Hepatocyte (in vitro differentiated cells): ENCODE measurements around the gene CYP4Z1. TPM values are rescaled to one million over a fixed set of nuclear protein-coding genes. Genes with fewer than 3 reads are reported as not detected.
"Not testable (repeated sequence)": the region's sequence is repeated elsewhere in the genome, so short reads cannot be mapped to it uniquely, and the experiment has no call there.

Source experiments
- DNase-seq: peaks from one replicate; pipeline ENCODE4 v3.0.0-alpha.2; 2016; ENCODE audit warnings: low spot score
- H2AFZ ChIP-seq: fragments of 200-600 bp; sonication (generic); 2 replicates; pipeline ENCODE4 v1.6.0; 2016; ENCODE audit warnings: antibody characterized with exemption, mild to moderate bottlenecking
- H3K27ac ChIP-seq: fragments of 200-600 bp; sonication (generic); 2 replicates; pipeline ENCODE4 v1.5.1; 2016; ENCODE audit warnings: mild to moderate bottlenecking
- H3K27me3 ChIP-seq: fragments of 200-600 bp; sonication (generic); 2 replicates; pipeline ENCODE4 v1.6.1; 2016
- H3K36me3 ChIP-seq: fragments of 200-600 bp; sonication (generic); replicated peaks from 2 replicates; pipeline ENCODE4 v1.5.1; 2016; ENCODE audit warnings: low read depth; ENCODE audit not compliant: insufficient read depth
- H3K4me1 ChIP-seq: fragments of 200-600 bp; sonication (generic); 2 replicates; pipeline ENCODE4 v1.5.1; 2016; ENCODE audit warnings: mild to moderate bottlenecking, moderate library complexity; ENCODE audit not compliant: insufficient read depth
- H3K4me2 ChIP-seq: fragments of 200-600 bp; sonication (generic); 2 replicates; pipeline ENCODE4 v1.6.0; 2016
- H3K4me3 ChIP-seq: fragments of 200-600 bp; sonication (generic); 2 replicates; pipeline ENCODE4 v1.5.1; 2016; ENCODE audit warnings: mild to moderate bottlenecking
- H3K79me2 ChIP-seq: fragments of 200-600 bp; sonication (generic); 2 replicates; pipeline ENCODE4 v1.6.0; 2017; ENCODE audit warnings: mild to moderate bottlenecking
- H3K9me2 ChIP-seq: fragments of 200-600 bp; sonication (generic); replicated peaks from 2 replicates; pipeline ENCODE4 v1.6.0; 2017; ENCODE audit warnings: mild to moderate bottlenecking; ENCODE audit not compliant: insufficient read depth
- H3K9me3 ChIP-seq: fragments of 200-600 bp; sonication (generic); 2 replicates; pipeline ENCODE4 v1.5.1; 2016; ENCODE audit warnings: low read depth, mild to moderate bottlenecking
- H4K20me1 ChIP-seq: fragments of 200-600 bp; sonication (generic); 2 replicates; pipeline ENCODE4 v1.6.0; 2016; ENCODE audit warnings: mild to moderate bottlenecking; ENCODE audit not compliant: insufficient read depth, poor library complexity, severe bottlenecking
- CTCF ChIP-seq: fragments of 200-600 bp; sonication (generic); IDR thresholded peaks from 2 replicates; pipeline ENCODE4 v1.5.1; 2016; ENCODE audit warnings: antibody characterized with exemption, mild to moderate bottlenecking; ENCODE audit not compliant: poor library complexity
- EZH2 ChIP-seq: fragments of 200-600 bp; sonication (generic); IDR thresholded peaks from 2 replicates; pipeline ENCODE4 v1.6.1; 2016; ENCODE audit warnings: antibody characterized with exemption, mild to moderate bottlenecking, borderline replicate concordance
- EZH2phosphoT487 ChIP-seq: fragments of 200-600 bp; sonication (generic); IDR thresholded peaks from one replicate; pipeline ENCODE4 v1.6.1; 2018; ENCODE audit warnings: antibody characterized with exemption, mild to moderate bottlenecking, low read depth, moderate library complexity; ENCODE audit not compliant: unreplicated experiment, severe bottlenecking
- WGBS: methylation state at CpG from one replicate; pipeline ENCODE4 v1.1.6; 2016; ENCODE audit warnings: low lambda C conversion rate; ENCODE audit errors: missing lambda C conversion rate; 5-methylcytosine and 5-hydroxymethylcytosine counted together
- polyA plus RNA-seq: library from polyadenylated mRNA; unstranded; fragments of >200 nt; fragmentation: Nextera tagmentation; extraction: Ambion mirVana; gene quantifications from 2 replicates; pipeline ENCODE4 v1.2.1, GENCODE V29; 2016
- total RNA-seq: library from RNA; depleted of rRNA; stranded (reverse); fragments of >200 nt; gene quantifications from 2 replicates; pipeline ENCODE4 v1.2.3, GENCODE V29; 2014

The CYP4Z1 gene
- total and polyA plus RNA-seq, 2 experiments from 2014 or later: not detected

DNA sequence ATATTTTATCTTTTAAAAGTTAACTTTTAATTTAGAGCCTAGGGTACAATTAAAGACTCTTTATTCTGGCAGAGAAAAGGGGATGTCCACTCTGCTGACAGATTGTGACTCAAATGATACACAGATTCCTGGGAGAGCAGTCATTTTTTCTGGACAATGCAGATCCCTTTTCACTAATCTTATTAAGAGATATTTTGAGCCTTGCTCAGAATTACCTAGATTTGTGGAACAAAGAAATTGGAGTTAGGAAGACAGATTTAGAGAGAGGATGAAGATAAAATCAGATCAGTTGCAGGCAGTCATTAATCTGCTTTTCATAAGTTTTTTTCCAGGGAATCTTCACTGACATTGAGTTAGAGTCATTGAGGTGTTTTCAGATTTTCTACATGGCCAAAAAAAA, 42.5 kb downstream of the CYP4Z1 start:
- not testable (repeated sequence) for H3K9me2 ChIP-seq, H3K4me2 ChIP-seq, H3K79me2 ChIP-seq, H3K4me1 ChIP-seq, H3K27me3 ChIP-seq, H3K27ac ChIP-seq, H3K4me3 ChIP-seq, H2AFZ ChIP-seq, H4K20me1 ChIP-seq, H3K36me3 ChIP-seq, H3K9me3 ChIP-seq, DNase-seq

GRCh38 chr1:47113178-47113577, 46.1 kb downstream of the CYP4Z1 start:
- Histone ChIP-seq H3K4me1 (no peaks in the 10 kb centered on the region), H4K20me1 (no peaks in the 10 kb centered on the region), H3K36me3 (no peaks in the 10 kb centered on the region), H3K27me3 (no peaks in the 10 kb centered on the region), H3K27ac (no peak overlapping the region), H3K79me2 (no peaks in the 10 kb centered on the region), H2AFZ (no peak overlapping the region), H3K9me2 (no peaks in the 10 kb centered on the region), H3K9me3 (no peaks in the 10 kb centered on the region), H3K4me3 (no peak overlapping the region), H3K4me2 (no peak overlapping the region)
- DNase-seq: no peak
- WGBS: 85% methylated on average over 4 of the region's 4 CpGs
- TF ChIP-seq EZH2phosphoT487 (no peak), EZH2 (no peak), CTCF (no peak)

DNA sequence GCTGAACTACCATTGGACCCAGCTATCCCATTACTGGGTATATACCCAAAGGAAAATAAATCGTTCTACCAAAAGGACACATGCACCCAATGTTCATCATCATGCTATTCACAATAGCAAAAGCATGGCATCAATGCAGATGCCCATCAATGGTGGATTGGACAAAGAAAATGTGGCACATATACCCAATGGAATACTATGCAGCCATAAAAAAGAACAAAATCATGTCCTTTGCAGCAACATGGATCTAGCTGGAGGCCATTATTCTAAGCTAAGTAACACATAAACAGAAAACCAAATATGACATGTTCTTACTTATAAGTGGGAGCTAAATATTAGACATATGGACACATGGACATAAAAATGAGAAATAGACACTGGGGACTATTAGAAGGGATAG, 54.0 kb downstream of the CYP4Z1 start:
- H3K9me3 ChIP-seq, H3K9me2 ChIP-seq, H2AFZ ChIP-seq, H3K4me2 ChIP-seq, H3K4me3 ChIP-seq, H4K20me1 ChIP-seq, H3K4me1 ChIP-seq, H3K79me2 ChIP-seq, H3K27me3 ChIP-seq, H3K27ac ChIP-seq, H3K36me3 ChIP-seq, DNase-seq: not testable (repeated sequence)
- WGBS: 89% methylated on average over 1 of the region's 1 CpG

DNA sequence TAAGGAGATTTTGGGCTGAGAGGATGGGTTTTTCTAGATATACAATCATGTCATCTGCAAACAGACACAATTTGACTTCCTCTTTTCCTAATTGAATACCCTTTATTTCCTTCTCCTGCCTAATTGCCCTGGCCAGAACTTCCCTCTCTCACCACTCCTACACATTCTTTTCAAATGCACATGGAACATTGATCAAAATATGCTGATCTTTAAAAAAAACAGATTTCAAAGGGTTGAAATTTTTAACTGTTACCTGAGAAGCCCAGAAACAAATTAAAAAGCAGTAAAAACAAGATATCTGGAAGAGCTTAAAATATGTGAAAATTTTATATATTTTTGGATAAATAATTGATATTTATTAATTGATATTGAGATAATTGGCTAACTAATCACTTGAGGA, 57.8 kb downstream of the CYP4Z1 start:
- not testable (repeated sequence) for H2AFZ ChIP-seq, H3K79me2 ChIP-seq, H3K9me3 ChIP-seq, H3K27me3 ChIP-seq, H3K27ac ChIP-seq, H4K20me1 ChIP-seq, H3K9me2 ChIP-seq, H3K4me3 ChIP-seq, H3K36me3 ChIP-seq, H3K4me1 ChIP-seq, H3K4me2 ChIP-seq, DNase-seq

GRCh38 chr1:47126997-47127396, 60.0 kb downstream of the CYP4Z1 start:
- H3K4me3 ChIP-seq, H3K4me2 ChIP-seq, H3K27ac ChIP-seq, H4K20me1 ChIP-seq, H2AFZ ChIP-seq, DNase-seq, H3K27me3 ChIP-seq, H3K36me3 ChIP-seq, H3K79me2 ChIP-seq, H3K4me1 ChIP-seq, H3K9me2 ChIP-seq, H3K9me3 ChIP-seq: not testable (repeated sequence)
- 93% methylated on average over 2 of the region's 2 CpGs for WGBS

DNA sequence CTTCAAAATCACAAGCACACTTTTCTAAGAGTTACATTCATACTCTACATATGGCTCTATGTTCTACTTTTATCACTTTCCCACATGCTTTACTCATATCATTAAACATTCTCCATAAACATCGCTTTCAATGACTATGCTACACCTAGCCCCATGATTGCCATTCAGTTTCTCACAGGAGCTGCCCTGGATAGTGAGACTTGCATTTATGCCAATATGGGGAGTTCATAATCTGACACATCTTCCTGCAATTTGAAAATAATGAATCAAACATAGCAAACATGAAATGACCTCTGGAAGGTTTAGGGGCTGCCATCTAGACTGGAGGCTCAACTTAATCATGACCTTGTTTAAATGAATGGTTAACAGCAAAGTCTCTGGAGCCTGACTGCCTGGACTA, 61.2 kb downstream of the CYP4Z1 start:
- Histone ChIP-seq H3K27me3 (no peaks in the 10 kb centered on the region), H3K4me2 (no peak overlapping the region), H4K20me1 (no peaks in the 10 kb centered on the region), H3K4me1 (no peaks in the 10 kb centered on the region), H2AFZ (no peak overlapping the region), H3K27ac (no peak overlapping the region), H3K9me3 (no peaks in the 10 kb centered on the region), H3K79me2 (no peaks in the 10 kb centered on the region), H3K4me3 (no peak overlapping the region), H3K36me3 (no peaks in the 10 kb centered on the region), H3K9me2 (no peaks in the 10 kb centered on the region)
- TF ChIP-seq CTCF (no peak), EZH2phosphoT487 (no peak), EZH2 (no peak)
- 90% methylated on average over 1 of the region's 1 CpG for WGBS
- DNase-seq: no peak

- H3K4me1 ChIP-seq, H3K9me2 ChIP-seq, H3K27me3 ChIP-seq, H2AFZ ChIP-seq, H3K79me2 ChIP-seq, H3K4me3 ChIP-seq, H3K27ac ChIP-seq, H3K9me3 ChIP-seq, H3K4me2 ChIP-seq, H4K20me1 ChIP-seq, H3K36me3 ChIP-seq: not testable (repeated sequence)
- 79% methylated on average over 2 of the region's 2 CpGs for WGBS
- DNase-seq: peak; percentile 14
Measured at GRCh38 chr1:47128854-47129253, 61.8 kb downstream of the CYP4Z1 start.
